ENCODE measurements around the gene NKAIN4. TPM values are rescaled to one million over a fixed set of nuclear protein-coding genes. Genes with fewer than 3 reads are reported as not detected.
A peak's percentile ranks its signal among the peaks of the same experiment; 100 is the strongest.

Gene NKAIN4
- polyA plus RNA-seq, 1 donor (not counting 4 experiments of a cell fraction or from before 2014, with no cell fraction given), result not detected

DNA sequence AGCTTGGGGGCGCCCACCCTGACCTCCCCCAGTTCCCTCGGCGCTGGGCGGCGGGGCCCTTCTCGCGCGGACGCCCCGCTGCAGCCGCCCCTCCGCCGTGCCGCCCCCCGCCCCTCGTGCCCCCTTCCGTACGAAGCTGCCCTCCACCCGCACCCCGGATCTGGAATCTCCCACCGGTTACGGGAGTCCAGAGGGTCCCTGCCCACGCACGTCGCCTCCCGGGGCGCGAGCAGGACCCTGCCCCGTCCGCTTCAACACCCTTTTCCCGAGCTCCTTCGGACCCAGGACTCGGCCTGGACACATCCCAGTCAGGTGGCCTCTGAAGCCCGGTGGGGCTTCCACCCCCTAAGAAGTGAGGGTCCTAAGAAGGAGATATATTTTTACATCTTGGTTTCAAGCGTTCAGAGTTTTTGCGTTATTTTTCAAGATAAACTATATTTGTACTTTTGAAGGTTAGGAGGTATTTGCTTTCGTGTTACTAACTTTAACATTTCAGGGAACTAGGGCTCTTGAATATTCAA is 18.9 kb upstream of the NKAIN4 start:
- dilution Hi-C loops (cut with MboI; ENCODE audit: extremely low pct_ligation_motif_present, low sequenced_read_pairs), result no loop called here
- FAIRE-seq, result no peak

DNA sequence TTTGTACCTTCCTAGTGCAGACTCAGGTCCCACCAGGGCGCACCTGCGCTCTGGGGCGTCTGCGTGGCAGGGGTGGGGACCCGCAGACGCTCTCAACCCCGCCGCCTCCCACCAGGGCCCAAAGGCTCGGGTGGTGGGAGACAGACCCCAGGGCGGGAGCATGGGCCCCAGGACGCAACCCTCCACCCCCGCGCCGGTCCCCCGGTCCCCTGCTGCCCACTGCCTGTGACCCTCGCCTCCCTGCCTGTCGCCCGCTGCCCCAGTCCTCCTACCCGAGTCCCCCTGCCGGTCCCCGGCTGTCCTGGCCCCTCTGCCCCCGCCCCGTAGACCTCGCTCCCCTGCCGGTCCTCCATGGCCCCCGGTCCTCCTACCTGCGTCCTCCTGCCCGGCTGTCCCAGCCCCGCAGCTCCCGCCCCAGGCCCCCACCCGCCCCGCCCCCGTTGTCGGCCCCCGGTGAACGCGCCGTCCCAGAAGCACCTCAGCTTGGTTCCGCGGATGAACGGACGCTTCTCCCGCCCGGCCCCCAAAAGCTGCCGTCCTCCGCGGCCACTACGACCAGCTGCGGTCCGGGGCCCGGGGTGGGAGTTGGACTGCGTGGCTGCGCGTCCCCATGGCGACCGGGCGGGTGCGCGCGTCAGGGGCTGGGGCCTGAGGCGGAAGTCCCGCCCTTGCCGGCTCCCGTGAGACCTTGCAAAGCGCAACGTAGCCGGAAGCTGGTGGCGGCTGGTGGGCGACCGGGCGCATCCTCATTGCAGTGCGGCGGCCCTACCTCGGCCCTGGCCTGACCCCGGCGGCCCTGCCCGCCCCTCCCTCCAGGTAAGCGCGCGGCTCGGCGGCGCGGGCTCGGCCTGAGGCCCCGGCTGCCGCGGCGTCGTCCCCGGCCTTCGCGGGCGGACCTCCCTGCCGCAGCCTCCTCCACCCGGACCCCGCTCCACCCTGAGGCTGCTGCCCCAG is 18.1 kb upstream of the NKAIN4 start, which contains the start of gene ARFGAP1:
Gene ARFGAP1 (plus strand): TSS at position 709 of the 954 bp plus-strand sequence. CDS start 2,768 bp downstream, outside the sequence.
- no peaks in the 10 kb centered on the region for H3K27me3 ChIP-seq (ENCODE audit: control insufficient read depth, extremely low read depth, insufficient read depth, low read length)
- TF ChIP-seq EZH2 (IDR thresholded peaks at IDR 0.05; ENCODE audit: low read length), result no peak
- TF ChIP-seq, protein P1, sequence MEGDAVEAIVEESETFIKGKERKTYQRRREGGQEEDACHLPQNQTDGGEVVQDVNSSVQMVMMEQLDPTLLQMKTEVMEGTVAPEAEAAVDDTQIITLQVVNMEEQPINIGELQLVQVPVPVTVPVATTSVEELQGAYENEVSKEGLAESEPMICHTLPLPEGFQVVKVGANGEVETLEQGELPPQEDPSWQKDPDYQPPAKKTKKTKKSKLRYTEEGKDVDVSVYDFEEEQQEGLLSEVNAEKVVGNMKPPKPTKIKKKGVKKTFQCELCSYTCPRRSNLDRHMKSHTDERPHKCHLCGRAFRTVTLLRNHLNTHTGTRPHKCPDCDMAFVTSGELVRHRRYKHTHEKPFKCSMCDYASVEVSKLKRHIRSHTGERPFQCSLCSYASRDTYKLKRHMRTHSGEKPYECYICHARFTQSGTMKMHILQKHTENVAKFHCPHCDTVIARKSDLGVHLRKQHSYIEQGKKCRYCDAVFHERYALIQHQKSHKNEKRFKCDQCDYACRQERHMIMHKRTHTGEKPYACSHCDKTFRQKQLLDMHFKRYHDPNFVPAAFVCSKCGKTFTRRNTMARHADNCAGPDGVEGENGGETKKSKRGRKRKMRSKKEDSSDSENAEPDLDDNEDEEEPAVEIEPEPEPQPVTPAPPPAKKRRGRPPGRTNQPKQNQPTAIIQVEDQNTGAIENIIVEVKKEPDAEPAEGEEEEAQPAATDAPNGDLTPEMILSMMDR (optimal IDR thresholded peaks at IDR 0.05 in 1 of 3, IDR thresholded peaks at IDR 0.05 in 1 of 3, conservative IDR thresholded peaks at IDR 0.05 in 1 of 3; ENCODE audit: extremely low read depth in 1 of 3, insufficient read depth in 2 of 3, low read length in 3 of 3), result no peak
- H3K27ac ChIP-seq (ENCODE audit: control insufficient read depth, insufficient read depth, low read length), result peak within 1 kb of the TSS; percentile 75
- peaks cover 21% of the 10 kb centered on the region for H3K4me1 ChIP-seq (ENCODE audit: control insufficient read depth, extremely low read depth, insufficient read depth, low read length)
- no peaks in the 10 kb centered on the region for H3K9me3 ChIP-seq (ENCODE audit: control insufficient read depth, low read depth, low read length)
- peak within 1 kb of the TSS; percentile 94 for H3K4me2 ChIP-seq (ENCODE audit: control insufficient read depth, extremely low read depth, insufficient read depth, low read depth, low read length)
- DNase-seq (ENCODE audit: low read depth, low spot score) (peak; percentile 55), FAIRE-seq (no peak)
- dilution Hi-C loops (cut with MboI; ENCODE audit: extremely low pct_ligation_motif_present, low sequenced_read_pairs), result no loop called here
- peaks cover 47% of the 10 kb centered on the region for H3K79me2 ChIP-seq (ENCODE audit: control insufficient read depth, insufficient read depth, low read length)
- peaks cover 2% of the 10 kb centered on the region for H3K9me1 ChIP-seq (ENCODE audit: control insufficient read depth, extremely low read depth, insufficient read depth, low read length)
- peak within 1 kb of the TSS; percentile 61 to 97 (median 91) for H3K4me3 ChIP-seq (ENCODE audit: control insufficient read depth in 2 of 3, extremely low read depth in 1 of 3, insufficient read depth in 2 of 3, low read depth in 1 of 3, low read length in 3 of 3)
- peaks cover 13% of the 10 kb centered on the region for H4K20me1 ChIP-seq (ENCODE audit: control insufficient read depth, extremely low read depth, insufficient read depth, low read length)
- peak within 1 kb of the TSS; percentile 61 for H2AFZ ChIP-seq (ENCODE audit: control insufficient read depth, low read length)
- peak within 1 kb of the TSS; percentile 90 for H3K9ac ChIP-seq (ENCODE audit: control insufficient read depth, extremely low read depth, insufficient read depth, low read length)
- H3K36me3 ChIP-seq (ENCODE audit: control insufficient read depth in 2 of 2, extremely low read depth in 1 of 2, insufficient read depth in 2 of 2, low read length in 2 of 2), result peaks cover 10 to 20% of the 10 kb centered on the region in 2 experiments

More for the DNA sequence above, 18.9 kb upstream of the NKAIN4 start:
- Histone ChIP-seq H2AFZ (ENCODE audit: control insufficient read depth, low read length) (no peak overlapping the region), H4K20me1 (ENCODE audit: control insufficient read depth, extremely low read depth, insufficient read depth, low read length) (peaks cover 13% of the 10 kb centered on the region), H3K79me2 (ENCODE audit: control insufficient read depth, insufficient read depth, low read length) (peaks cover 51% of the 10 kb centered on the region), H3K9me1 (ENCODE audit: control insufficient read depth, extremely low read depth, insufficient read depth, low read length) (peaks cover 2% of the 10 kb centered on the region), H3K27ac (ENCODE audit: control insufficient read depth, insufficient read depth, low read length) (peak overlapping the region; percentile 75), H3K36me3 (ENCODE audit: control insufficient read depth in 2 of 2, extremely low read depth in 1 of 2, insufficient read depth in 2 of 2, low read length in 2 of 2) (peaks cover 14 to 24% of the 10 kb centered on the region in 2 experiments), H3K4me3 (ENCODE audit: control insufficient read depth in 2 of 3, extremely low read depth in 1 of 3, insufficient read depth in 2 of 3, low read depth in 1 of 3, low read length in 3 of 3) (peak overlapping the region; percentile 61 to 97 (median 91)), H3K4me1 (ENCODE audit: control insufficient read depth, extremely low read depth, insufficient read depth, low read length) (peaks cover 21% of the 10 kb centered on the region), H3K9ac (ENCODE audit: control insufficient read depth, extremely low read depth, insufficient read depth, low read length) (peak overlapping the region; percentile 90), H3K9me3 (ENCODE audit: control insufficient read depth, low read depth, low read length) (no peaks in the 10 kb centered on the region), H3K27me3 (ENCODE audit: control insufficient read depth, extremely low read depth, insufficient read depth, low read length) (no peaks in the 10 kb centered on the region), H3K4me2 (ENCODE audit: control insufficient read depth, extremely low read depth, insufficient read depth, low read depth, low read length) (peak overlapping the region; percentile 94)
- no peak for DNase-seq (ENCODE audit: low read depth, low spot score)
- no peak for TF ChIP-seq EZH2 (IDR thresholded peaks at IDR 0.05; ENCODE audit: low read length)
- TF ChIP-seq, protein P1 (optimal IDR thresholded peaks at IDR 0.05 in 1 of 3, IDR thresholded peaks at IDR 0.05 in 1 of 3, conservative IDR thresholded peaks at IDR 0.05 in 1 of 3; ENCODE audit: extremely low read depth in 1 of 3, insufficient read depth in 2 of 3, low read length in 3 of 3), result no peak

All from keratinocyte (primary cell).